Stimulated activated CD4-positive, alpha-beta T cell treated with anti-CD3 and anti-CD28 coated beads, Interleukin-12 subunit alpha, Interleukin-12 subunit beta, amount 100 ng/mL, for 48 hours (primary cell): ENCODE results near the gene ANO4.
"Not testable (repeated sequence)": the region's sequence is repeated elsewhere in the genome, so short reads cannot be mapped to it uniquely, and the experiment has no call there.

Source experiments
- DNase-seq, 3 donors: peaks; one replicate each; pipeline ENCODE4 v3.0.0-alpha.2; 2020; ENCODE audit warnings: low read depth in 2 of 3, low spot score in 1 of 3

Gene ANO4

DNA sequence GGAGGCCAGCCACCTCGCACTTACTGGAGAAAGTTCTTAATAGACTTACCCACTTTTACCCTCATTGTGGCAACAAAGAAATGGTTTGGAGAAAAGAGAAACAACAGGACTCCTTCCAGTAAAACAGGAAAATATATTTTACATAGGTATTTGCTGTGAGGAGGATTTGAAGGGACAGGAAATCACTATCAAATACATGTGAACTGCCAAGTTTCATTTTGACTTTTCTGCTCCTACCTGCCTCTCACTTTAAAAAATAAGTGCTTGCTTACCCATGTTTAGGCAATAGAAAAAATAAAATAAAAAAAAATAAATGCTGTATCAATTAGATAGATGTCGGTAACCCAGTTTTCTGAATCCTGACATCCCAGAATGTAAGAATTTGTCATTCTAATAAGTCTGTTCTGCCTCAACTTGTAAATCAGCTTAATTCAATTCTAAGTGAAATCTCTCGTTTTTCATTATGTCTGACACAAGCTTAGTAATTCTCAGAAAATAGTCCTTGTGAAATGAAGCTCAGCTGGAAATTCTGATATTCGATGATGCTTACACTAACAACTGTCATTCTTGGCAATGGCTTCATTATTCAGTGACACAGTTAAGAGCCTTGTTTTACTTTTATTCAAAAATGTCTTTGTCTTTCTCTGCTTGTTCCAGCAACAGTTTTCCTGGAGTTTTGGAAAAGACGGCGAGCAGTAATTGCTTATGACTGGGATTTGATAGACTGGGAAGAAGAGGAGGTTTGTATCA, 284.1 kb downstream of the ANO4 start:
- no peak for DNase-seq

GRCh38 chr12:101082706-101083105, 288.1 kb downstream of the ANO4 start:
- no peak for DNase-seq

DNA sequence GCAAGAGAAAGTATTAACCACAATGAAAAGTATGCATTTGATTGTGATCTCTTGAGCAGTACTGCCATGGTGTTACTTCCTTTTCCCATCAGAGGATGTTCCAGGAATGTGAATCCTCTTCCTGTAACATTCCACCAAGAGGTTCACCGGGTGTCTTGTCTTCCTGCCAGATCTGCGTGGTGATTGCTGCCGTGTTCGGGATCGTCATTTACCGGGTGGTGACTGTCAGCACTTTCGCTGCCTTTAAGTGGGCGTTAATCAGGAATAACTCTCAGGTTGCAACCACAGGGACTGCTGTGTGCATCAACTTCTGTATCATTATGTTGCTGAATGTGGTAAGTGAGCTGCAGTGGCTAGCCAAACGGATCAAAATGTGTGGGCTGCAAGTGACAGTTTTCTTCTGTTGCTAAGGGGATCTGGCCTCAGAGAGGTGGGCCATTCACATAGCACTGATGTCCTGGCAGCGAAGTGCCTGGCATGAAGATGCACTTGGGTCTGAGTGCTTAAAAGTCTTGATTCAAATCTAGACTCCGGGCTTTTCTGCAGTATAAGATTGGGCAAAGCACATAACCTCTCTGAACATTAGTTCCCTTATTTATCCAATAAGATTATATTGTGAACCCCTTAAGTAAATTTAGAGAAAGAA, 292.0 kb downstream of the ANO4 start:
- DNase-seq = no peak

- no peak for DNase-seq
Measured at GRCh38 chr12:101087920-101088319, 293.3 kb downstream of the ANO4 start.

DNA sequence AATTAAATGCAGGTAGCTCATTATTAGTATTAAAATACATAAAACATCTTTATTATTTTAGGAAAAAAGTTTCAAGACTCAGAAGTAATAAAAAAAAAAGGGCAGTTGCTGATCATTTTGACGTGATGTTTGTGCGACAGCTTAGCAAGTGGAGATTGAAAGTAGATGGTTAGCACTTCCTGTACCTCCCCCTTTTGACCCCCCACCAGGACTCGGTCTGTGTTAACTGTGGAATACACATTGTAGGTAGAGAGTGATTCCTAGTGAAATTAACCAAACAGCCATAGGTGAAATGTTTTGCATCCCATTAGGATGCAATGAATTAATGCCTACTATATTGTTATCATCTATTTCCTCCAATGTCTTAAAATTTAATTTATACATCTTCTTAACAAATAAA, 294.7 kb downstream of the ANO4 start:
- no peak for DNase-seq

GRCh38 chr12:101090222-101090621, 295.6 kb downstream of the ANO4 start:
- not testable (repeated sequence) for DNase-seq

DNA sequence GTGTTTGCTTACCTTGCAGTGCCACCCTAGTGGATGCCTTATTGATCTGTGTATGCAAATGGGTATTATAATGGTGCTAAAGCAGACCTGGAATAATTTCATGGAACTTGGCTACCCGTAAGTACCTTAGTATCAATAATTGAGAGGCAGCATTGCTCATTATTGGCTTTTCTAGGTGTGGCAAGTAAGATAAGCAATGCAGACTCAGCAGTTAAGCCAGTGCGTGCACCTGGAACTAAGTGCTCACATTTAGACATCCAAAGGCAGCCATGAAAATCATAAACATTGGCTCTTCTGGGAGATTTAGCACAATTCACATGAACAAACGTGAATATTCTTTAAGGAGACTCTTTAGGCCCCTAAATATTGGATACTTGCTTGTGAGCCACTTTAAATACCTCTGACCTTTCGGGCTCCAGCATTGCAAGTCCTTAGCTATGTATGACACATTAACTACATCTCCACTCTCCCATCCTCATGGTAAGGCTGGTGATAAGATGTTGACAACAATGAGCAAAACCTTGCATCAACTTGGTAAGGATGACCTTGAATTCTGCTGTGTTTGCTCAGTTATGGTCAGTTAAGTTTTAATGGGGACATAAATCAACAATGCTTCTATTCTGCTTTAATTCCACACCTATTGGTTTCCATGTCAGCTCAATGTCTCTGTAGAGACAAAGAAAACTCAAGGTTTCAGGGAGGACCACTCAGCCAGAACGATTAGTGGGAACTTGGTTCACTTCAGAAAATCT, 303.4 kb downstream of the ANO4 start:
- no peak for DNase-seq

- no peak for DNase-seq
Measured at GRCh38 chr12:101107032-101107763, 312.6 kb downstream of the ANO4 start.

GRCh38 chr12:101108130-101108529, 313.6 kb downstream of the ANO4 start:
- DNase-seq = no peak

DNA sequence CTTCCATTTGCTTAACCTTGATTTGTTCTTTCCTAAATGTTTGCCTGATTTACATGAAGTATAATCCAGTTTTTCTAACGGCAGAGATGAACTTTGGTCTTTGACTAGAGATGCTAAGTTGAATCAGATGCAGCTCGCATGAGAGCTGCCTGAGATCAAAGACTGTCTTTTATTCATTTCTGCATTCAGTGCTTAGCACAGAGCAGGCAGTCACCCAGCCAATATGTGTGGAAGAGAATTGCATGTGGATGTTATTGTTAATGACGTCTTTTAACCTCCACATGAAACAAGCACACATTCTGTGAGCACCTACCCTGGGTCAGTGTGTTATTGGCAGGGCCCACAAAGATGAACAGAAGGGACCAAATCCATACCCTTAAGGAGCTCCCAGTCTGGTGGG, 316.3 kb downstream of the ANO4 start:
- DNase-seq = no peak

DNA sequence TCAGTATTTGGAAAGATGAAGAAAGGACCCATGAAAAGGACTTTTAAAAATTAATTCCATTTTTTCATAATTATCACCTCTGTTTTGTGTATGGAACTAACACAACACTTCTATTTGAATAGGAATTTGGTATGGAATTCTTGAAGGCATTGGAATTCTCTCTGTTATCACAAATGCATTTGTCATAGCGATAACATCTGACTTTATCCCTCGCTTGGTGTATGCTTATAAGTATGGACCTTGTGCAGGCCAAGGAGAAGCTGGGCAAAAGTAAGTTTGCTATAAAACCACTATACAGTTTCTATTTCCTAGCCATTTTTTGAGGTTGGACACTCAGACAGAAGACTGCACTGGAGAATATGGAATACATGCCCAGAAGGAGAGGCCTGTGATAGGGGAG, 316.9 kb downstream of the ANO4 start:
- no peak for DNase-seq

GRCh38 chr12:101115326-101115725, 320.8 kb downstream of the ANO4 start:
- DNase-seq = no peak

- DNase-seq = no peak
Measured at GRCh38 chr12:101116911-101117310, 322.3 kb downstream of the ANO4 start.

GRCh38 chr12:101117842-101118241, 323.3 kb downstream of the ANO4 start:
- no peak for DNase-seq

GRCh38 chr12:101127521-101128219, 333.1 kb downstream of the ANO4 start:
- DNase-seq = no peak

DNA sequence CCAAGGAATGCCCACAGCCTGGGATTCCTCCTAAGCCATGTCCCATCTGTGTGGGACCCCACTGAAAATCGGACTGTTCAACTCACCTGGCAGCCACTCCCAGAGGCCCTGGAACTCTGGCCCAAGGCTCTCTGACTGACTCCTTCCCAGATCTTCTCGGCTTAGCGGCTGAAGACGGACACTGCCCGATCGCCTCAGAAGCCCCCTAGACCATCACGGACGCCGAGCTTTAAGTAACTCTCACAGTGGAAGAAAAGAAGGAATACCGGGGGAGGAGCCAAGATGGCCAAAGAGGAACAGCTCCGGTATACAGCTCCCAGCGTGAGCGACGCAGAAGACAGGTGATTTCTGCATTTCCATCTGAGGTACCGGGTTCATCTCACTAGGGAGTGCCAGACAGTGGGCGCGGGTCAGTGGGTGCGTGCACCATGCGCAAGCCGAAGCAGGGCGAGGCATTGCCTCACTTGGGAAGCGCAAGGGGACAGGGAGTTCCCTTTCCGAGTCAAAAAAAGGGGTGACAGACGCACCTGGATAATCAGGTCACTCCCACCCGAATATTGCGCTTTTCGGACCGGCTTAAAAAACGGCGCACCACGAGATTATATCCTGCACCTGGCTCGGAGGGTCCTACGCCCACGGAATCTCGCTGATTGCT, 351.3 kb downstream of the ANO4 start:
- not testable (repeated sequence) for DNase-seq

GRCh38 chr12:101165319-101165718, 370.7 kb downstream of the ANO4 start:
- DNase-seq = no peak

DNA sequence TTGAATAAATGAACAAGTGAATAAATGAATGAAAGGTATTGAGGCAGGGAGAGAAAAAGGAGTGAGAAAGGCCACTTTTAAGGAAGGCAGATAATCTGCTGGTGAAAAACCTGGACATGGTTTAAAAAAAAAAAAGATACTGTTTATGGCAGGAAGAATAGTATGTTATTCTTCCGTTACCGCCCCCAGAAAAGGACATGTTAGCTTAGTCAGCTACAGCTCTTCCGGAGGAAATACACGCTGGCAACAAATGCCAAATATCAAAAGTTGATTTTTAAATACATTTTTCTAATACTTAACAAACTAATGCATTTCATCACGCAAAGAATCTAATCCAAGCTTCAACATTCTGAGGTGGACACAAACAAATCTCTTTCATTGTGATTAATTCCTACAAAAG, 372.3 kb downstream of the ANO4 start:
- no peak for DNase-seq

- no peak for DNase-seq
Measured at GRCh38 chr12:101168001-101168400, 373.4 kb downstream of the ANO4 start.

DNA sequence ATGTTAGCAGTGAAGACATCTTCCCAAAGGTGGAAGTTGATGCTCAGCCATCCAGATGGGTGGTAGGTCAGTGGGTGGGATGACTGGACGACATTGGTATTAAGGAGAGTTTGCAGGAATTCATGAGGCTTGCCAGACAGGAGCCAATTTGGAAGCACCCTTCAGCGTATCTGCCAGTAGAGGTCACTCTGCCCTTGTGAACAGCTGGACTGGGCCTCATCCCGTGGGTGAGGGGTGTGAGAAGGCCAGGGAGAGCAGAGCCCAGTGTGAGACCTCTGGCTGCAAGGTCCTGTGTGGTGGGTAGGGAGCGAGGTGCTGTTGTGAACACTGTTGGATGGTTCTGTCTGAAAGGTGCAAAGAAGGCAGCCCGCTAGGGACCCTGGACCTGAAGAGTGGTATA, 377.7 kb downstream of the ANO4 start:
- no peak for DNase-seq
